SK-N-SH (cell line): ENCODE measurements around the gene MLKL. TPM values are rescaled to one million over a fixed set of nuclear protein-coding genes. Genes with fewer than 3 reads are reported as not detected.
A peak's percentile ranks its signal among the peaks of the same experiment; 100 is the strongest.

Experiments
- CTCF ChIA-PET: fragments of 300-600, 350-600 bp; formaldehyde crosslinking; extraction: SDS; loops from one replicate; lab custom pipeline; 2021; lab: Yijun Ruan, JAX
- POLR2A ChIA-PET: fragments of 350-600 bp; sonication (Branson Sonifier 250); formaldehyde crosslinking; extraction: SDS; loops from one replicate; lab custom pipeline; 2020; ENCODE audit warnings: antibody characterized with exemption, inconsistent platforms; lab: Yijun Ruan, JAX
- DNase-seq: peaks from one replicate; pipeline ENCODE4 v3.0.0; 2012
- H2AFZ ChIP-seq: fragments of 200-600 bp; sonication (generic); 2 replicates; pipeline ENCODE4 v1.8.1; 2016; ENCODE audit warnings: antibody characterized with exemption, mild to moderate bottlenecking, low read depth
- H3F3A ChIP-seq: fragments of 200-600 bp; sonication (generic); replicated peaks from 2 replicates; pipeline ENCODE3; 2016; ENCODE audit warnings: antibody characterized with exemption, mild to moderate bottlenecking; ENCODE audit not compliant: insufficient read depth
- H3K27ac ChIP-seq, 2 experiments: fragments of 200-500 bp in 1 of 2; fragments of 200-600 bp in 1 of 2; sonication (Bioruptor generic) in 1 of 2; sonication (generic), shearing (Covaris generic) in 1 of 2; 2 replicates each; pipeline versions ENCODE4 v1.5.1 to v1.6.1; 2014 to 2016; ENCODE audit warnings: low read depth in 2 of 2, inconsistent platforms in 1 of 2, low read length in 1 of 2, mild to moderate bottlenecking in 1 of 2, mixed read lengths in 1 of 2
- H3K27me3 ChIP-seq: fragments of 200-600 bp; sonication (generic), shearing (Covaris generic); 2 replicates; pipeline ENCODE4 v1.6.1; 2016; ENCODE audit warnings: mixed run types; ENCODE audit not compliant: insufficient read depth
- H3K36me3 ChIP-seq, 2 experiments: fragments of 200-500 bp in 1 of 2; fragments of 200-600 bp in 1 of 2; sonication (Bioruptor generic) in 1 of 2; sonication (generic) in 1 of 2; replicated peaks in 1 of 2; 2 replicates each; pipeline versions ENCODE3 to v1.5.1; 2014 to 2016; ENCODE audit warnings: low read length in 1 of 2, mild to moderate bottlenecking in 1 of 2; ENCODE audit not compliant: insufficient read depth in 2 of 2, control insufficient read depth in 1 of 2
- H3K4me1 ChIP-seq, 2 experiments: fragments of 200-500 bp in 1 of 2; fragments of 200-600 bp in 1 of 2; sonication (Bioruptor generic) in 1 of 2; sonication (generic), shearing (Covaris generic) in 1 of 2; 2 replicates each; pipeline versions ENCODE4 v1.5.1 to v1.6.1; 2014 to 2016; ENCODE audit warnings: low read depth in 1 of 2, low read length in 1 of 2, mixed run types in 1 of 2; ENCODE audit not compliant: insufficient read depth in 2 of 2, control insufficient read depth in 1 of 2
- H3K4me2 ChIP-seq: fragments of 200-600 bp; sonication (generic), shearing (Covaris generic); 2 replicates; pipeline ENCODE4 v1.6.1; 2017; ENCODE audit warnings: mixed run types
- H3K4me3 ChIP-seq, 2 experiments: fragments of 200-500 bp in 1 of 2; fragments of 200-600 bp in 1 of 2; sonication (Bioruptor generic) in 1 of 2; sonication (generic), shearing (Covaris generic) in 1 of 2; 2 replicates each; pipeline versions ENCODE4 v1.5.1 to v1.8.1; 2014 to 2016; ENCODE audit warnings: low read depth in 2 of 2, inconsistent platforms in 1 of 2, low read length in 1 of 2, mild to moderate bottlenecking in 1 of 2, mixed read lengths in 1 of 2, moderate library complexity in 1 of 2
- H3K79me2 ChIP-seq: fragments of 200-600 bp; sonication (generic); 2 replicates; pipeline ENCODE4 v1.8.1; 2017; ENCODE audit warnings: mild to moderate bottlenecking; ENCODE audit not compliant: insufficient read depth
- H3K9ac ChIP-seq: fragments of 200-600 bp; sonication (generic); 2 replicates; pipeline ENCODE4 v1.6.1; 2017; ENCODE audit warnings: mixed run types
- H3K9me2 ChIP-seq: fragments of 200-600 bp; sonication (generic); 2 replicates; pipeline ENCODE4 v1.6.1; 2017; ENCODE audit warnings: mixed run types
- H3K9me3 ChIP-seq: fragments of 200-600 bp; sonication (generic); 2 replicates; pipeline ENCODE4 v1.6.1; 2017; ENCODE audit warnings: mixed run types, mild to moderate bottlenecking, moderate library complexity
- H4K20me1 ChIP-seq: fragments of 200-600 bp; sonication (generic); 2 replicates; pipeline ENCODE4 v1.6.1; 2017; ENCODE audit warnings: mild to moderate bottlenecking, mixed run types; ENCODE audit not compliant: insufficient read depth
- CHD2 ChIP-seq: fragments of 150-350 bp; IDR thresholded peaks from 2 replicates; pipeline ENCODE4 v1.6.1; 2018; ENCODE audit warnings: low read length; ENCODE audit not compliant: partially characterized antibody
- ELF1 ChIP-seq: IDR thresholded peaks from 2 replicates; pipeline ENCODE4 v1.4.0; 2012
- EP300 ChIP-seq, 2 experiments: IDR thresholded peaks; 2 replicates each; pipeline versions ENCODE4 v1.4.0 to v1.6.1; 2012; ENCODE audit warnings: borderline replicate concordance in 1 of 2, low read depth in 1 of 2, low read length in 1 of 2
- FOXJ3 ChIP-seq: sonication (generic); formaldehyde crosslinking; IDR thresholded peaks from 2 replicates; pipeline ENCODE4 v1.5.1; 2020; ENCODE audit warnings: mild to moderate bottlenecking, missing genetic modification reagents
- GABPA ChIP-seq: IDR thresholded peaks from 2 replicates; pipeline ENCODE4 v1.4.0; 2012; ENCODE audit warnings: low read depth, mild to moderate bottlenecking
- JUND ChIP-seq: IDR thresholded peaks from 2 replicates; pipeline ENCODE4 v1.4.0; 2012
- MEF2A ChIP-seq: IDR thresholded peaks from 2 replicates; pipeline ENCODE4 v1.4.0; 2012; ENCODE audit warnings: low read depth, borderline replicate concordance
- NRF1 ChIP-seq: IDR thresholded peaks from 2 replicates; pipeline ENCODE4 v1.6.1; 2012; ENCODE audit warnings: low read depth, mild to moderate bottlenecking, low read length
- POLR2AphosphoS5 ChIP-seq: IDR thresholded peaks from 2 replicates; pipeline ENCODE4 v1.6.1; 2012; ENCODE audit warnings: low read depth, low read length
- RCOR1 ChIP-seq: fragments of 150-350 bp; IDR thresholded peaks from 2 replicates; pipeline ENCODE4 v1.6.1; 2017; ENCODE audit warnings: antibody characterized with exemption, low read length
- RXRA ChIP-seq: IDR thresholded peaks from 2 replicates; pipeline ENCODE4 v1.4.0; 2012; ENCODE audit warnings: low read depth, mild to moderate bottlenecking, borderline replicate concordance
- TAF1 ChIP-seq: IDR thresholded peaks from 2 replicates; pipeline ENCODE4 v1.6.1; 2012; ENCODE audit warnings: low read depth, mild to moderate bottlenecking, low read length, moderate library complexity, borderline replicate concordance
- TEAD4 ChIP-seq: IDR thresholded peaks from 2 replicates; pipeline ENCODE4 v1.4.0; 2012; ENCODE audit warnings: mild to moderate bottlenecking, borderline replicate concordance; ENCODE audit not compliant: insufficient read depth
- YY1 ChIP-seq: IDR thresholded peaks from 2 replicates; pipeline ENCODE4 v1.4.0; 2012; ENCODE audit warnings: low read depth, mild to moderate bottlenecking
- WGBS: methylation state at CpG from one replicate; pipeline ENCODE4 v1.1.6; 2017; ENCODE audit warnings: low lambda C conversion rate; 5-methylcytosine and 5-hydroxymethylcytosine counted together
- polyA plus RNA-seq, 3 experiments: library from polyadenylated mRNA; depleted of rRNA; stranded (reverse); fragments of >200 nt; gene quantifications; 2 replicates each; pipeline ENCODE4 v1.2.3, GENCODE V29; 2012
- TF ChIP-seq, protein P1 (sequence below): IDR thresholded peaks from 2 replicates; pipeline ENCODE4 v1.6.1; 2012; ENCODE audit warnings: mild to moderate bottlenecking, low read depth, low read length, moderate library complexity
- TF ChIP-seq, protein P2 (sequence below): IDR thresholded peaks from 2 replicates; pipeline ENCODE4 v1.4.0; 2012; ENCODE audit warnings: low read depth
- TF ChIP-seq, protein P3 (sequence below): IDR thresholded peaks from 2 replicates; pipeline ENCODE4; 2012
- TF ChIP-seq, protein P4 (sequence below): fragments of 200-600 bp; sonication (generic); IDR thresholded peaks from 2 replicates; pipeline ENCODE4 v1.6.1; 2017; ENCODE audit warnings: antibody characterized with exemption, mild to moderate bottlenecking, moderate library complexity
- TF ChIP-seq, protein P5 (sequence below): IDR thresholded peaks from 2 replicates; pipeline ENCODE4 v1.4.0; 2012; ENCODE audit warnings: low read depth, borderline replicate concordance

MLKL gene
- polyA plus RNA-seq, 1 of the 3 experiments (the other 2 are of a cell fraction) = 3.6 TPM

DNA sequence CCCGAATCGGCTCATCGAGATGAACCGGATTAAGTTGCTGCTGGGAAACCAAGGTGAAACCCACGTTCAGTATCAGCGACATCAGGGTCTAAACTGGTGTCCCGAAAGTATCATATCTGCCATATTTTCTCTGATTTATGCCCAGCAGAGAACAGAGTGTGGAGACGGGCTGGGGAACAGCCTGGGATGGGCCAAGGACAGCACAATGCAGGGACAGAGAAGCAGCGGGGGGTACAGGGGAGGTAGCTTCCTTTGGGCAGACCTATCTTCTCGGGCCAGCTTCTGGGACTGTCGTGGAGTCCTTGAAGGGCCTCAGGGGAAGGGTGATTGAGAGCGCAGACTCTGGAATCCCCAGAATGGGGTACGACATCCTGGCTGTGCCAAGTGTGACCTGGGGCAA is 17.5 kb upstream of the MLKL start:
- H3K27me3 ChIP-seq = no peaks in the 10 kb centered on the region; the same call in 1 of the 2 replicates
- no peak overlapping the region for H3K9ac ChIP-seq
- H3K4me3 ChIP-seq = no peak overlapping the region
- no peak overlapping the region for H3K27ac ChIP-seq
- no peaks in the 10 kb centered on the region for H3K36me3 ChIP-seq
- ChIA-PET CTCF (interaction anchor here (0.8 to 3.7 kb wide), 3 partner anchors 13 to 145 kb away, joined by 3 to 20 read pairs (median 3); no protein-coding TSS in a partner anchor), POLR2A (no interaction called here)
- no peak overlapping the region for H2AFZ ChIP-seq
- H4K20me1 ChIP-seq = no peaks in the 10 kb centered on the region
- H3K9me3 ChIP-seq = no peaks in the 10 kb centered on the region
- WGBS = 67% methylated on average over 11 of the region's 13 CpGs
- no peaks in the 10 kb centered on the region for H3K9me2 ChIP-seq
- no peak overlapping the region for H3K4me2 ChIP-seq
- no peaks in the 10 kb centered on the region for H3K79me2 ChIP-seq
- TF ChIP-seq, protein P1, sequence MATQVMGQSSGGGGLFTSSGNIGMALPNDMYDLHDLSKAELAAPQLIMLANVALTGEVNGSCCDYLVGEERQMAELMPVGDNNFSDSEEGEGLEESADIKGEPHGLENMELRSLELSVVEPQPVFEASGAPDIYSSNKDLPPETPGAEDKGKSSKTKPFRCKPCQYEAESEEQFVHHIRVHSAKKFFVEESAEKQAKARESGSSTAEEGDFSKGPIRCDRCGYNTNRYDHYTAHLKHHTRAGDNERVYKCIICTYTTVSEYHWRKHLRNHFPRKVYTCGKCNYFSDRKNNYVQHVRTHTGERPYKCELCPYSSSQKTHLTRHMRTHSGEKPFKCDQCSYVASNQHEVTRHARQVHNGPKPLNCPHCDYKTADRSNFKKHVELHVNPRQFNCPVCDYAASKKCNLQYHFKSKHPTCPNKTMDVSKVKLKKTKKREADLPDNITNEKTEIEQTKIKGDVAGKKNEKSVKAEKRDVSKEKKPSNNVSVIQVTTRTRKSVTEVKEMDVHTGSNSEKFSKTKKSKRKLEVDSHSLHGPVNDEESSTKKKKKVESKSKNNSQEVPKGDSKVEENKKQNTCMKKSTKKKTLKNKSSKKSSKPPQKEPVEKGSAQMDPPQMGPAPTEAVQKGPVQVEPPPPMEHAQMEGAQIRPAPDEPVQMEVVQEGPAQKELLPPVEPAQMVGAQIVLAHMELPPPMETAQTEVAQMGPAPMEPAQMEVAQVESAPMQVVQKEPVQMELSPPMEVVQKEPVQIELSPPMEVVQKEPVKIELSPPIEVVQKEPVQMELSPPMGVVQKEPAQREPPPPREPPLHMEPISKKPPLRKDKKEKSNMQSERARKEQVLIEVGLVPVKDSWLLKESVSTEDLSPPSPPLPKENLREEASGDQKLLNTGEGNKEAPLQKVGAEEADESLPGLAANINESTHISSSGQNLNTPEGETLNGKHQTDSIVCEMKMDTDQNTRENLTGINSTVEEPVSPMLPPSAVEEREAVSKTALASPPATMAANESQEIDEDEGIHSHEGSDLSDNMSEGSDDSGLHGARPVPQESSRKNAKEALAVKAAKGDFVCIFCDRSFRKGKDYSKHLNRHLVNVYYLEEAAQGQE = no peak
- TF ChIP-seq, protein P2, sequence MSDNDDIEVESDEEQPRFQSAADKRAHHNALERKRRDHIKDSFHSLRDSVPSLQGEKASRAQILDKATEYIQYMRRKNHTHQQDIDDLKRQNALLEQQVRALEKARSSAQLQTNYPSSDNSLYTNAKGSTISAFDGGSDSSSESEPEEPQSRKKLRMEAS = no peak
- TF ChIP-seq GABPA = no peak
- no peak for TF ChIP-seq TEAD4
- TF ChIP-seq RCOR1 = no peak
- TF ChIP-seq FOXJ3 (CRISPR knock-in tag) = no peak
- TF ChIP-seq MEF2A = no peak
- TF ChIP-seq TAF1 = no peak
- no peak for TF ChIP-seq JUND
- no peak for TF ChIP-seq EP300 (IDR thresholded peaks at IDR 0.05; ENCODE audit: borderline replicate concordance in 1 of 2, low read depth in 1 of 2, low read length in 1 of 2)
- no peak for TF ChIP-seq YY1
- TF ChIP-seq, protein P3, sequence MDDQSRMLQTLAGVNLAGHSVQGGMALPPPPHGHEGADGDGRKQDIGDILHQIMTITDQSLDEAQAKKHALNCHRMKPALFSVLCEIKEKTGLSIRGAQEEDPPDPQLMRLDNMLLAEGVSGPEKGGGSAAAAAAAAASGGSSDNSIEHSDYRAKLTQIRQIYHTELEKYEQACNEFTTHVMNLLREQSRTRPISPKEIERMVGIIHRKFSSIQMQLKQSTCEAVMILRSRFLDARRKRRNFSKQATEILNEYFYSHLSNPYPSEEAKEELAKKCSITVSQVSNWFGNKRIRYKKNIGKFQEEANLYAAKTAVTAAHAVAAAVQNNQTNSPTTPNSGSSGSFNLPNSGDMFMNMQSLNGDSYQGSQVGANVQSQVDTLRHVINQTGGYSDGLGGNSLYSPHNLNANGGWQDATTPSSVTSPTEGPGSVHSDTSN = no peak
- TF ChIP-seq RXRA = no peak
- TF ChIP-seq ELF1 = no peak
- TF ChIP-seq POLR2AphosphoS5 = no peak
- DNase-seq = no peak
- H3K4me1 ChIP-seq = no peaks in the 10 kb centered on the region
- no peaks in the 10 kb centered on the region for H3F3A ChIP-seq

DNA sequence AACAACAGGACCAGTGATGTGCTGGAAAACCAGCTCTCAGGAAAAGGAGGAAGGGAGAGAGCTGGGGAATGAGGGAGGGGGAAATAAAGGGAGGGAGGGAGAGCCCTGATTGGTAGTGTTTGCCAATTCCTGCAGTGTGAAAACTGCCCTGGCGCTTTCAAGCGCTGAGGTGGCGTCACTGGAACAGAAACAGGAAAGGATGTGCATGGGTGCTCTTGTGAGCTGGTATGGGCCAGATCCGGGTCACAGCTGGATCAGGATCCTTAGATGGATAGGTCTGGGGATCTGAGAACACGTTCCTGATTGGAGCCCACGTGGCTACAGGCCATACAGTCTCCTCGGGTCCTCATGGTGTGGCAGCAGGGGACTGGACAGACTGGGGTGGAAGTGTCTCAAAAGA is 16.7 kb upstream of the MLKL start:
- no peaks in the 10 kb centered on the region for H3K36me3 ChIP-seq
- H3K9me2 ChIP-seq = no peaks in the 10 kb centered on the region
- CTCF ChIA-PET = interaction anchor here (1.0 to 12.3 kb wide), 3 partner anchors 10 to 146 kb away, joined by 3 to 192 read pairs (median 4); no protein-coding TSS in a partner anchor
- H3K27me3 ChIP-seq = no peaks in the 10 kb centered on the region; the same call in 1 of the 2 replicates
- no peaks in the 10 kb centered on the region for H3K9me3 ChIP-seq
- H3K27ac ChIP-seq = no peak overlapping the region
- no peak overlapping the region for H2AFZ ChIP-seq
- no peak overlapping the region for H3K4me2 ChIP-seq
- no peaks in the 10 kb centered on the region for H3K79me2 ChIP-seq
- H4K20me1 ChIP-seq = no peaks in the 10 kb centered on the region
- POLR2A ChIA-PET = no interaction called here
- H3K9ac ChIP-seq = no peak overlapping the region
- peak; percentile 11 for DNase-seq
- no peaks in the 10 kb centered on the region for H3F3A ChIP-seq
- H3K4me3 ChIP-seq = no peak overlapping the region
- 62% methylated on average over 7 of the region's 7 CpGs for WGBS
- H3K4me1 ChIP-seq = no peaks in the 10 kb centered on the region
- TF ChIP-seq CHD2 (no peak), NRF1 (no peak), FOXJ3 (CRISPR knock-in tag) (no peak), TEAD4 (no peak), POLR2AphosphoS5 (no peak), YY1 (no peak)
- TF ChIP-seq, protein P4, sequence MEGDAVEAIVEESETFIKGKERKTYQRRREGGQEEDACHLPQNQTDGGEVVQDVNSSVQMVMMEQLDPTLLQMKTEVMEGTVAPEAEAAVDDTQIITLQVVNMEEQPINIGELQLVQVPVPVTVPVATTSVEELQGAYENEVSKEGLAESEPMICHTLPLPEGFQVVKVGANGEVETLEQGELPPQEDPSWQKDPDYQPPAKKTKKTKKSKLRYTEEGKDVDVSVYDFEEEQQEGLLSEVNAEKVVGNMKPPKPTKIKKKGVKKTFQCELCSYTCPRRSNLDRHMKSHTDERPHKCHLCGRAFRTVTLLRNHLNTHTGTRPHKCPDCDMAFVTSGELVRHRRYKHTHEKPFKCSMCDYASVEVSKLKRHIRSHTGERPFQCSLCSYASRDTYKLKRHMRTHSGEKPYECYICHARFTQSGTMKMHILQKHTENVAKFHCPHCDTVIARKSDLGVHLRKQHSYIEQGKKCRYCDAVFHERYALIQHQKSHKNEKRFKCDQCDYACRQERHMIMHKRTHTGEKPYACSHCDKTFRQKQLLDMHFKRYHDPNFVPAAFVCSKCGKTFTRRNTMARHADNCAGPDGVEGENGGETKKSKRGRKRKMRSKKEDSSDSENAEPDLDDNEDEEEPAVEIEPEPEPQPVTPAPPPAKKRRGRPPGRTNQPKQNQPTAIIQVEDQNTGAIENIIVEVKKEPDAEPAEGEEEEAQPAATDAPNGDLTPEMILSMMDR = no peak
- TF ChIP-seq, protein P5, sequence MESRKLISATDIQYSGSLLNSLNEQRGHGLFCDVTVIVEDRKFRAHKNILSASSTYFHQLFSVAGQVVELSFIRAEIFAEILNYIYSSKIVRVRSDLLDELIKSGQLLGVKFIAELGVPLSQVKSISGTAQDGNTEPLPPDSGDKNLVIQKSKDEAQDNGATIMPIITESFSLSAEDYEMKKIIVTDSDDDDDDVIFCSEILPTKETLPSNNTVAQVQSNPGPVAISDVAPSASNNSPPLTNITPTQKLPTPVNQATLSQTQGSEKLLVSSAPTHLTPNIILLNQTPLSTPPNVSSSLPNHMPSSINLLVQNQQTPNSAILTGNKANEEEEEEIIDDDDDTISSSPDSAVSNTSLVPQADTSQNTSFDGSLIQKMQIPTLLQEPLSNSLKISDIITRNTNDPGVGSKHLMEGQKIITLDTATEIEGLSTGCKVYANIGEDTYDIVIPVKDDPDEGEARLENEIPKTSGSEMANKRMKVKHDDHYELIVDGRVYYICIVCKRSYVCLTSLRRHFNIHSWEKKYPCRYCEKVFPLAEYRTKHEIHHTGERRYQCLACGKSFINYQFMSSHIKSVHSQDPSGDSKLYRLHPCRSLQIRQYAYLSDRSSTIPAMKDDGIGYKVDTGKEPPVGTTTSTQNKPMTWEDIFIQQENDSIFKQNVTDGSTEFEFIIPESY = no peak
- TF ChIP-seq, protein P3 = no peak
